ENCODE data around the gene JAM3. TPM values are rescaled to one million over a fixed set of nuclear protein-coding genes. Genes with fewer than 3 reads are reported as not detected.
"Not testable (repeated sequence)": the region's sequence is repeated elsewhere in the genome, so short reads cannot be mapped to it uniquely, and the experiment has no call there.

JAM3 gene
- total RNA-seq, 1 experiment from 2014 or later: 49.5 TPM

DNA sequence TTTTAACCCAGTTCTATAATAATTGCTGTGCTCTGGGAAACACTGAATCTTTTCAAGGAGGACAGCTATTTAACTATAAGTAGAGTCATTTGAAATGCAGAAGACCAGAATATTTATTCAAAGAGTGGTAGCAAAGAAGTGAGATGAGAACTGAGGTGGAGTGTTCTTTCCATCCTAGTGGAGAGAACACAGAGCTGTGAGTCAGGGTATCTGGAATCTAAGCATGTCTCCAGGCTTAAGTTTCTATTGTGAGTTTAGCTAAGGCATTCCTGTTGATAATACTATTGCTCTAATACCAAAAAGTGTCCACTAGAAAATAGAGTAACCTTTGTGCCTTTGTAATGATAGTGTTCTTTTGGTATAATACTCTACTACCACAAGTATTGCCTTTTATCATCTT is 32.4 kb downstream of the JAM3 start:
- no peak for DNase-seq (ENCODE audit: low read depth)

DNA sequence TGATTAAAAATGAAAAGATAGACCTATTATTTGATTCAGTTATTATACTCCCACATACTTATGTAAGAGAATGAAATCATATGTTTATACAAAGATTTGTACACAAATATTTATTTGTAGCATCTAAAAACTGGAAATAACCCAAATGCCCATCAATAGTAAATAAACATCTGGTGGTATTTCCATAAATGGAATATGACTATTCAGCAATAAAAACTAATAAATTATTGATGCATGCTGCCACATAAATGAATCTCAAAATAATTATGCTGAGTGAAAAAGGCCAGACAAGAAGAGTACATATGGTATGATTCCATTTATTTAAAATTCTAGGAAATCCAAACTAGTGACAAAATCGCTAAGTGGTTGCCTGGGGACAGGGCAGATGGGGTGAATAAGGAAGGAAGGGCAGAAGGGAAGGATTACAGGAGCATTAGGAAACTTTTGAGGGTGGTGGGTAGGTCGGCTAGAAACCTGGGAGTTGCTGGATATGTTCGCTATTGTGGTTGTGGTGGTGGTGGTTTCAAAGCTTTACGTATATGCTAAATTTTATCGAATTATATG is 41.5 kb downstream of the JAM3 start:
- no peak for DNase-seq (ENCODE audit: low read depth)

DNA sequence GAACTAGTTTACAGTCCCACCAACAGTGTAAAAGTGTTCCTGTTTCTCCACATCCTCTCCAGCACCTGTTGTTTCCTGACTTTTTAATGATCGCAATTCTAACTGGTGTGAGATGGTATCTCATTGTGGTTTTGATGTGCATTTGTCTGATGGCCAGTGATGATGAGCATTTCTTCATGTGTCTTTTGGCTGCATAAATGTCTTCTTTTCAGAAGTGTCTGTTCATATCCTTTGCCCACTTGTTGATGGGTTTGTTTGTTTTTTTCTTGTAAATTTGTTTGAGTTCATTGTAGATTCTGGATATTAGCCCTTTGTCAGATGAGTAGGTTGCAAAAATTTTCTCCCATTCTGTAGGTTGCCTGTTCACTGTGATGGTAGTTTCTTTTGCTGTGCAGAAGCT is 44.9 kb downstream of the JAM3 start:
- not testable (repeated sequence) for DNase-seq (ENCODE audit: low read depth)

DNA sequence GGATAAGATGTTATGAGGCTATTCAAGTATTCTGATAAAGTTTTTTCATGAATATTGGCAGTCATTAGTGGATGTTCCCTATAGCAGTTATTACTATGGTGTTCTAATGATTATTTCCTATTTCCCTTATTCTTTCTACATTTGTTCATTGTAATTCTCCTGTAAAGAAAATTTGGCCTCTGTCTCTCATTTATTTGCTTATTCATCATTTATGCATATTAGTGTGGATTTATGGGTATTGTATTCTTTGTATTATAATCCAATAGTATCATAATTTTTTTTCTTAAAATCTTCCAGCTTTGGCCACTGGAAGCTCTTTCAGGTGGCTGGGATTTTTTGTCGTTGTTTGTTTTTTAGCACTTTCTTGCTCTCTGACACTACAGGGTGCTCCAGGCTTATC is 47.3 kb downstream of the JAM3 start:
- no peak for DNase-seq (ENCODE audit: low read depth)

DNA sequence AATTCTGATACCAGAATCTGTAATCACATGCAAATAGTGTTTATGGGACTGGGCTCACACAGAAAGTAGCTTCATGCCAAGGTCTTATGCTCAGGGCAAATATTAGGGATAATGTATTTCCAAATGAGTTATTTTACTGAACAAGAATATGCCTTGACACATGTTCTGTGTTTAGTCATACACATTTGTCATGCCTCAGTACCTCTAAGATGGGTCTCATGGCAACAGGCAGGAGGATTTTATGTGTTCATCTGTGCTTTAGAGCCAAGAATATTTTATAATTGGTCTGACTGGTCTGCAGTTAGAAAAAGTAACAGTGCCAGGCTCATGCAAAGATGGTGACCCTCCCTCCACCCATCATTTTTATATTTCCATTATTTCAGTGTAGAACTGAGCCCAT is 49.1 kb downstream of the JAM3 start:
- no peak for DNase-seq (ENCODE audit: low read depth)

DNA sequence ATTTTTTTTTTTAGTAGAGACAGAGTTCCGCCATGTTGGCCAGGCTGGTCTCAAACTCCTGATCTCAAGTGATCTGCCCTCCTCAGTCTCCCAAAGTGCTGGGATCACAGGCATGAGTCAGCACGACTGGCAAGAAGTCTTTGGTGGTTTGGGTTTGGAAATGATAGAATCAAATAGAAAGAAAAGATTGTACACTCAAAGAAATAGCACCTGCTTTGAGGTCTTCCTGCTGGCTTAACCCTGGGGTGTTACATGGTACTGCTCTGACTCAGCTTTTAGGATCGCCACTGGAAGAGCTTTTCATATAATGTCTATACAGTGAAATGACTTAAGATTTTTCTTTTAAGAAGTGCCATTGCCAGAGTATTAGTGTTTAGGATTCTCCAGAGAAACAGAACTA is 50.2 kb downstream of the JAM3 start:
- DNase-seq (ENCODE audit: low read depth): peak; percentile 91

DNA sequence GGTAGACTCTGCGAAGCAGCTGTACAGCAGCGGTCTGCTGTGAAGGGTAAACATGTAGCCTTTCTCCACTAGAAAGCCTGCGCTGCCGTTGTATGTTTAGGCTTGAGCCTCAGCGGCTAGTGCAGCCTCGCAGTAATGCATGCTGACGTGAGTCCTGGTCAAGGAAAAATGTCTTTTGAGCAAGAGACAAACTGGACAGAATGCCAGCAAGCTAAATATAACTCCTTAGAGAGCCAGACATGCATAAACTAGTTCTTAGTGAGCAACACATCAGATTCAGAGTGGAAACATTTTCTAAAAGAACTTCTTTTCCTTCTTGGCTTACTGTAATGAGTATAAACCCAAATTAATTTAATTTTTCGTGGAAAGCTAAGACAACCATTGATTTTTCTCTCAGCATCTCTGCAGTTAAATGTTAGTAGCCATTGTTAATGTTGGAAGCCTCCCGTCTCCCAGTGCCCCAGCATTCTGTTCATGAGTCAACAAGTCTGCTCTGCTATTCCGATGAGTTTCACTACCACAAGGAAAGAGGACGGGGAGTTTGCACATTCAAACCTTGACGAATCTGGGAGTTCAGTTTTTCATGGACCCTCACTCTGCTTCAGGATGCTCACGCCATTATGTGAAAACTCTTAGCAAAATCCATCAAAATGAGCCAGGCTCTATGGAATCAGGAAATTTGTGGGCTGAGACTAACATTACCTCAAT is 51.4 kb downstream of the JAM3 start:
- DNase-seq (ENCODE audit: low read depth): no peak

DNA sequence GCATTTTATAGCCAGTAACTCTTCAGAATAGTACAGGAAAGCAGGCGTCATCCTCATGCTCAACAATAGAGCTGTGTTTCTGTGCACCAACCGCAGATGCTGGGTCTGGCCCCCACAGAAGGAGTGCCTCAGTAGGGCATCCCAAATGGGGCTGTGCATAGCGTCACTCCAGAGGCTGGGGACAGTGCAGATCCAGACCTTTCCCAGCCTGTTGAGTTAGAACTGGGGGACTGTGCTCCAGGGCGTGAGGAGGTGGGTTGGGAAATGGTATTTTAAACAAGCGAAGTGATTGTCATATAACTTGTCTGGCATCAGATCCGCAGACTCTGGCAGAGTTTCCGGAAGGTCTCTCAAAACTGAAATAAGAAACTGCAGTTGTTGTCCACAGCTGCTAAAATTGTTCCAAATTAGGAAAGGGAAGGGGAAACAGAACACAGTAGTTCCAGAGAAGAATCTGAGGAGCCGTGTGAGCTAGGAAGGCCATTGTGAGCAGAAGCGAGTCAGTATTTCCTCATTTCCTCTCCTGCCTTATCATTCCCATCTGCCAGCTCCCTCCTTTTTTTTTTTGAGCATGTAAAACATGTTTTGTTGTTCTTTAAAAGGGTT is 52.2 kb downstream of the JAM3 start:
- DNase-seq (ENCODE audit: low read depth): peak; percentile 73

DNA sequence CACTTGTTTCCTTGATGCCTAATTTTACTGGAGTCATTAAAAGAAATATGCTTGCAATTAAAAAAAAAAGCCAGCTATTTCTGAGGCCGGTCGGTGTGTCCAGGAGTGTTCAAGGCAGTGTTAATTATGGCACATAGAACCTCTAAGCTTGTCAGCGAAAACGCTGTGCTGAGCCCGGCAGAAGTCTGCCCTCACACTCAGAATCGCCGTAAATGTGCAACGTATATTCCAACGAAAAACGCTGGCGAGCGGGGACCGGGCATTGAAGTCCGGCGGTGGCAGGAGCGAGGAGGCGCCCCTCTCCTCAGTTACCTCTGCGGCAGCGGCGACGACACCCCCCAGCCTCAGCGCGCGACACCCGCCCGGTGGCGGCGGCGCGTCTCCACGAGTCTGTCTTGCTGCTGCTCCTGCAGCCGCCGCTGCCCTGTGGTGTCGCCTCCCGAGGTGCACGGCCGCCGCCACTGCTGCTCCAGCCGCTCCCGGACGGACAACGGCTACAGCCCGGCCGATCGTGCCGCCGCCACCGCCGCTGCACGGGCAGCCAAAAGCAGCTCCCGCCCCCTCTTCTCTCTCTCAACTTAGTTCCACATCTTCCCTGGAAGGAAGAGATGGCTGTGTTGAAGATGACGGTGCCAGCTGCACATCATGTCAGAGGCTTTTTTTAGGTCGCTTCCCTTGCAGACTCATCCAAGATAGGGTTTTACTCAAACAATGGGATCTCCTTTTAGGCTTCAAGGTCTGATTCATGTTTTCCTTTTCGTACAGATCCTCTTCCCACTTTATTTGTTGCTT is 56.0 kb downstream of the JAM3 start:
- peak; percentile 46 for DNase-seq (ENCODE audit: low read depth)

DNA sequence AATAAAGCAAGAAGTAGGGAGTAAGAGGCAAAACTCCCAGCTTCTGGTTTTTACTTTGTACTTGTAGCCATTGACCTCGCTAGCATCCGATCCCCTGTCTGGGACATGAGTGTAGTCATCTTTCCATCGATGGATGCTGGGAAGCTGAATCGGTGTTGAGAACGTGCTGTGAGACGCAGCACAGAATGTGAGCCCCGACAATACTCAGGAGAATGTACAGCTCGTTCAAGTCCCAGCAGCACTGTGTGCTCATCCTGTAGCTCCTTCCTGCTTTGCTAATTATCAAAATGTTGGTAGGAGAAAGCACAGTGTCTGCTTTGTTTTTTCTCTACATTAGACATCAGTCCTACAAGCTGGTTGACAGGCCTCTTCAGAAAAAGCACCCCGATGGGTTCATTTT is 56.6 kb downstream of the JAM3 start:
- no peak for DNase-seq (ENCODE audit: low read depth)

DNA sequence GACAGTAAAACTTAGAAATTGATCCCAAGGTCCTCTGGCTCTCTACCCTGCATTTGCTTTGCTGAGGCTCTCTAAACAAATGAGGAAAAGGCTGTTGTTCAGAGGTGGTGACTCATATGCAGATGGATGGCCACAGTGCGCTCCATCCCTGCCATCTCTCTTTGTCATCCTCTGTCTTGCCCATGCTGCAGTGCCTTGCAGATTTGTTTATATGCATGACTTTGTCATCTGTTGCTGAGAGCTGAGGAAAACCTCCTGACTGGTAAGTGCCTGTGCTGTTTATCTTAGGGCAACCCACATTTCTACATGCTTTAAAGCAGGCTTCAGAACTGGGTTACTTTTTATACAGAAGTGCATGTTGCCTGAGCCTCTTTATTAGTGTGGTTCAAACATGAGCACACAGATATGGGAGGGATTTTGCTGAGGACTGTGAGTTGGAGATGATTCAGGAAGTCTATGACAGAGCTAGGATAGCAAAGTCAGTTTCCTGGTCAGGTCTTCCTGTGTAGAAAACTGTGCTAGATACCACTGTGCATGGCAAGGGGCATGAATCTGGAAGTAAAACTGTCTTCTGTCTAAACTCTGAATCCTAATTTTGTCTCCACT is 57.4 kb downstream of the JAM3 start:
- DNase-seq (ENCODE audit: low read depth): peak; percentile 90

DNA sequence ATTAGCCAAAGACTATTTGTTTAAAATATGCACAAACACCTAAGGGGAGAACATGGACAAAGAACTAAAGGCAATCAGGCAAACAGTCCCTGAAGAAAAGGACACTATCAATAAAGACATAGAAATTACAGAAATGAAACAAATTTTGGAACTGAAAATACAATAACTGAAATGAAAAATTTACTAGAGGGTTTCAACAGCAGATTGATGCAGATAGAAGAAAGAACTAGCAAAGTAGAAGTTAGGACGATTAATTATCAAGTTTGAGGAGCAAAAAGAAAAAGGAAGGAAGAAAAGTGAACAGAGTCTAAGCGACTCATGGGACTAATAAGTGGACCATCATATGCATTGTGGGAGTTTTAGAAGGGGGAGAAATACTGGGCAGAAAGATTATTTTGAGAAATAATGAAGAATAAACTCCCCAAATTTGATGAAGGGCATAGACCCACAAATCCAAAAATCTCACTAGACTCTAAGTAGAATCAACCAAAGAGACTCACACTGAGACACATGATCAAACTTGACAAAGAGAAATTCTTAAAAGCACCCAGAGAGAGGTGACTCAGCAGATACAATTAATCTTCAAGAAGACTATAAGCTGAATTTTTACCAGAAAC is 62.9 kb downstream of the JAM3 start:
- DNase-seq (ENCODE audit: low read depth): no peak

DNA sequence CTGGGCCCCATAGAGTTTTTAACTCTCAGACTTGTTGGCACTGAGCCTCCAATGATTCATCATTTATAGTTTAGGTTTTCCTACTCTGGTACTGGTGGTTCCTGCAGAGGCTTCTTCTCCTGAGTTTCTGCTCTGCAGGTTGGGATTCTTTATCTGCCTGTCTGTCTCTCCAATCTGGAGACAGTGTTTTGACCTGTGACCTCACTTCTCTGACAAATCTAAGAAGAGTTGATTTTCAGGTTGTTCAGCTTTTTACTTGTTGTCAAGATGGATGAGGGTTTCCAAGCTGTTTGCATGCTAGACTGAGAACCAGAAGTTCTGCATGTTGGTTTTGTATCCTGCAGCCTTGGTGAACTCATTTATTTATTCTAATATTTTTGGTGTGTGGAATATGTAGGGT is 63.9 kb downstream of the JAM3 start:
- DNase-seq (ENCODE audit: low read depth): peak; percentile 36

DNA sequence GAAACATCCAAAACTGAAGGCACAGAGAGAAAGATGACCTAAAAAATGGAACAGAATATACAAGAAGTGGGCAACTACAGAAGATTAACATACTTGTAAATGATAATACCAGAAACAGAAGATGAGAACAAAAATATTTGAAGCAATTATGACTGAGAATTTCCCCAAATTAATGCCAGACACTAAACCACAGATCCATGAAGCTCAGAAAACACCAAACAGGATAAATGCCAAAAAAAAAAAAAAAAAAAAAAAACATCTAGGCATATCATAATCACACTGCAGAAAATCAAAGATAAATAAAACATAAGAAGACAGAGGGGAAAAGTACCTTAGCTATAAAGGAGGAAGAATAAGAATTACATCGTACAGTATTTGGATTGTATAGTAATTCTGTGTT is 65.3 kb downstream of the JAM3 start:
- no peak for DNase-seq (ENCODE audit: low read depth)

DNA sequence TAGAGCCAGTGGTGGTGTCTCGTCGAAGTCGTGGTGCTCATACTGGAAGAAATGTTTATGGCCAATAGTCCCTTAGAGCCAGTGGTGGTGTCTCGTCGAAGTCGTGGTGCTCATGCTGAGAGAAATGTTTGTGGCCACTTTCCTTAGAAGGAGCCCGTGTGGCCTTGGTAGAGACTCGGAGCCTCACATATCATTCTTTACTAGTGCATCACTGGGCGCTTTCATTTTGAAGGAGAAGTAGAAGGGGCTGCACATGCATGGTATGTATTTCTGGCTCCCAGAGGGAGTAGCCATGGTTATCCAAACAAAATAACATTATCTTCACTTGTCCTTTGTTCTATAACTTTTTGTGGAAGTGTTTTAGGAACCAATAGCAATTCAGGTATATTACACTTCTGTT is 69.5 kb downstream of the JAM3 start:
- no peak for DNase-seq (ENCODE audit: low read depth)

DNA sequence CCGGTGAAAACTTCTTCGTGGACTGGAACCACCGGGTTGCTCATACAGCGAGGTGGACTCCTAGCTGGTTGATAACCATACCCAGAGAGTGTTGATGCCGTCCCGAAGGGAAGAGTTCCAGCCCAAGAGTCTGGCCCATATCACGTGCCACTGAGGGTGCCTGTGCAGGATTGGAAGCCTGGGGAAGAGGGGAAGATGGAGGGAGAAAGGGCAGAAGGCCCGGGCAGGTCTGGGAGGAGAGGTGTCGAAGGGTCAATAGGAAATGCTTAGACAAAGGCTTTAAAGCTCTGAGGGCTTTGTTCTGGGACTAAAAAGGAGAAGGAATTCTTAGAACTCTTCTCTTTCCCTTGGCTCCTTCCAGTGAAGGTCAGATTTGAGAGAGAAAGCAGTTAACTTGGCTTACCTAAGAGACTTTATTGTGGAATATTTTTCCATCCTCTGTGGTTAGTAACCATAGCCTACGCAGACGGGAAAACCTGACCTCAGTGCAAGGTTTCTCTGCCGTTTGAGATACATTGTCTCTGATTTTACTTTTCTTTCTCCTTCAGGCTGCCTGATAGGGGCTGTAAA is 70.5 kb downstream of the JAM3 start:
- no peak for DNase-seq (ENCODE audit: low read depth)

DNA sequence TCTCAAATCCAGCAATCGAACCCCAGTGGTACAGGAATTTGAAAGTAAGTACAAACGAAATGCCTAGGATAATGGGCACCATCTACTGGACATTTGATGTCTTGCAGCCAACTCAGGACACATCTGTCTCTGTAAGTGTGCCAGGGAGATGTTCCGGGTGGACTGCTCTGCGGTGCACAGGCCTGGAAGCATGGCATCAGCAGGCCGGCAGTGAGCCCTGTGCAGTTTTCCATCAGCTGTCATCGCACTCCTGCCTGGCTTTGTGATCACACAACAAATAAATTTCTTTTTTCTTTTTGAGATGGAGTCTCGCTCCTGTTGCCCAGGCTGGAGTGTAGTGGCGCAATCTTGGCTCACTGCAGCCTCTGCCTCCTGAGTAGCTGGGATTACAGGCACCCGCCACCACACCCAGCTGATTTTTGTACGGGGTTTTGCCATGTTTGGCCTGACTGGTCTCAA is 71.0 kb downstream of the JAM3 start:
- DNase-seq (ENCODE audit: low read depth): peak; percentile 74

DNA sequence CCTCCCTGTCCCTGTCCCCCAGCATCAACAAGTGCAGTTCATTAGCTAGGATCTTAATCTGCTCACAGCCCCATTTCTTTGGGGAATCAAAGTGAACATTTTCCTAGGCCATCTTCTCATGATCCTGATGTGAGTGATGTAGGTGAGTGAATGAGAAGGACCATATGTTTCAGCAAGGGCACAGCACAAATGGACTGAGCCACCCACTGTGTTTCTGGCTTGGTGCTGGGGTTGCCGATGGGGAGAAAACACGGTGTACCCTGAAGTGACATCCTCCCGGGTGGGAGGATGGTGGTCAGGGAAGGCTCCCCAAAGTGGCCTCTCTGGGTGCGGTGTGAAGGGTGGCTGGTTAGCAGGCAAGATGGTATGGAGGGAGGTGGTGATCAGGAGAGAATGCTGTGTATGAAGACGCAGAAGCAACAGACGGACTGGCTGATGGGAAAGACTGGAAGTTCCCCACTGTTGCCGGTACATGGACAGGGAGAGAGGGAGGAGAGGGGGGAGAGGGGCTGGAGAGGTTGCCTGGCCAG is 72.2 kb downstream of the JAM3 start:
- DNase-seq (ENCODE audit: low read depth): no peak

DNA sequence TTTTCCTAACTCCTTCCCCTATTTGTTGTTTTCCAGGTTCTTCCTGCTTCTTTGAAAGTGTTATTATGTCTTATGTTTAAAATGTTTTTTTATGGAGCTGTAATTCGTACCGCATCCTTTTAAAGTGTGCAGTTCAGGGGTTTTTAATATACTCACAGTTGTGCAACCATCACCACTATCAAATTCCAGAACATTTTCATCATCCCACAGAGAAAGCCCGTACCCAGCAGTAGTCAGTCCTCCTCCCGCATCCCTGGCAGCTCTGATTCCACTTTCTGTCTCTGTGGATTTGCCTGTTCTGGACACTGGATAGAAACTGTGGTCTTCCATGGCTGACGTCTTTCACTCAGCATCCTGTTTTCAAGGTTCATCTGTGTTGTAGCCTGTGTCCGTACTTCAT is 73.7 kb downstream of the JAM3 start:
- DNase-seq (ENCODE audit: low read depth): no peak

DNA sequence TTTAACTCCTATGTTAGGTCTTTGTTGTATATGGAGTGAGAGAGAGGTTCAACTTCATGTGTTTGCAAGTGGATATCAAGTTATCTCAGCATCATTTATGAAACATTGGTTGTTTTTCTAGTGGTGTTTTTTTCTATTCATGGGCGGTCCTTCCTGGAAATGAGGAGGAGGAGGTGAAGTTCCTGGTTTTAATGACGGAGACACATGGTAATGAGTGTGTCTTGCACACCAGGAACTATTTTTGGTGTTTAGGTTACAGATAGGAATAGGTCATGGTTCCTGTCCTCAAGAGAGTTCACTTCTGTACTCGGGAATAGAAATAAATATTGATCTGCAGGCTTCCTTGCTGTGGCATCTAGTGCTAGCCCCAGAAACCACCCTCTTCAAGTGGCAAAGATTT is 74.9 kb downstream of the JAM3 start:
- DNase-seq (ENCODE audit: low read depth): no peak

DNA sequence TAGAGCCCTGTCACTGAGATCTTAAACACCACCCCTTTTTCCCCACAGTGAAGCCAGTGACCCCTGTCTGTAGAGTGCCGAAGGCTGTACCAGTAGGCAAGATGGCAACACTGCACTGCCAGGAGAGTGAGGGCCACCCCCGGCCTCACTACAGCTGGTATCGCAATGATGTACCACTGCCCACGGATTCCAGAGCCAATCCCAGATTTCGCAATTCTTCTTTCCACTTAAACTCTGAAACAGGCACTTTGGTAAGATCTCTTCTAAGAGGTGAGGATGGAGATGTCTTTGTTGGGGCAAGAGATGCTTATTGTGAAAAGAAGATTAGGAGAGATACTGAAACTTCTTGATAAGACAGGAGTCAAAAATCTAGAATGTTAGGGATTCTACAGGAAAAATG is 75.9 kb downstream of the JAM3 start:
- no peak for DNase-seq (ENCODE audit: low read depth)
